ENCODE results near the gene CYFIP1.

CYFIP1 gene

GRCh38 chr15:22956257-22956977, 23.8 kb downstream of the CYFIP1 start:
- no peaks in the 10 kb centered on the region for H3K36me3 ChIP-seq (ENCODE audit: low read length)
- no peak overlapping the region for H3K4me2 ChIP-seq (ENCODE audit: low read depth, low read length, poor library complexity, severe bottlenecking)
- H3K27ac ChIP-seq (ENCODE audit: low read depth, low read length), result no peak overlapping the region
- no peaks in the 10 kb centered on the region for H4K20me1 ChIP-seq (ENCODE audit: low read depth, low read length)
- H3K4me3 ChIP-seq (ENCODE audit: insufficient read depth, low read length, poor library complexity, severe bottlenecking), result no peak overlapping the region
- H3K27me3 ChIP-seq (ENCODE audit: low read length), result no peaks in the 10 kb centered on the region
- TF ChIP-seq EZH2phosphoT487 (conservative IDR thresholded peaks at IDR 0.05; ENCODE audit: low read length), result no peak
- no peak for TF ChIP-seq CTCF (IDR thresholded peaks at IDR 0.05; ENCODE audit: insufficient read depth, low read length, poor library complexity, severe bottlenecking)
- no peak overlapping the region for H2AFZ ChIP-seq (ENCODE audit: low read depth, low read length, severe bottlenecking)
- H3K79me2 ChIP-seq (ENCODE audit: insufficient read depth, low read length), result no peaks in the 10 kb centered on the region
- H3K9me2 ChIP-seq (replicated peaks; ENCODE audit: insufficient read depth, low read length), result no peaks in the 10 kb centered on the region
- H3K9ac ChIP-seq (ENCODE audit: low read length), result no peak overlapping the region
- no peaks in the 10 kb centered on the region for H3F3A ChIP-seq (ENCODE audit: insufficient read depth)
- no peaks in the 10 kb centered on the region for H3K9me3 ChIP-seq (ENCODE audit: insufficient read depth, low read length)

- H3K27ac ChIP-seq (ENCODE audit: low read depth, low read length), result no peak overlapping the region
- H3K9me3 ChIP-seq (ENCODE audit: insufficient read depth, low read length), result no peaks in the 10 kb centered on the region
- no peaks in the 10 kb centered on the region for H3K79me2 ChIP-seq (ENCODE audit: insufficient read depth, low read length)
- H4K20me1 ChIP-seq (ENCODE audit: low read depth, low read length), result no peaks in the 10 kb centered on the region
- H3K4me3 ChIP-seq (ENCODE audit: insufficient read depth, low read length, poor library complexity, severe bottlenecking), result no peak overlapping the region
- H2AFZ ChIP-seq (ENCODE audit: low read depth, low read length, severe bottlenecking), result no peak overlapping the region
- no peaks in the 10 kb centered on the region for H3K36me3 ChIP-seq (ENCODE audit: low read length)
- no peaks in the 10 kb centered on the region for H3F3A ChIP-seq (ENCODE audit: insufficient read depth)
- no peak overlapping the region for H3K4me2 ChIP-seq (ENCODE audit: low read depth, low read length, poor library complexity, severe bottlenecking)
- TF ChIP-seq EZH2phosphoT487 (conservative IDR thresholded peaks at IDR 0.05; ENCODE audit: low read length), result no peak
- H3K9ac ChIP-seq (ENCODE audit: low read length), result no peak overlapping the region
- H3K27me3 ChIP-seq (ENCODE audit: low read length), result no peaks in the 10 kb centered on the region
- no peaks in the 10 kb centered on the region for H3K9me2 ChIP-seq (replicated peaks; ENCODE audit: insufficient read depth, low read length)
Observed at GRCh38 chr15:22955544-22956119, 24.5 kb downstream of the CYFIP1 start.

GRCh38 chr15:22954798-22955543, 25.2 kb downstream of the CYFIP1 start:
- TF ChIP-seq CTCF (IDR thresholded peaks at IDR 0.05; ENCODE audit: insufficient read depth, low read length, poor library complexity, severe bottlenecking) (no peak), EZH2phosphoT487 (conservative IDR thresholded peaks at IDR 0.05; ENCODE audit: low read length) (no peak)
- Histone ChIP-seq H3F3A (ENCODE audit: insufficient read depth) (no peaks in the 10 kb centered on the region), H4K20me1 (ENCODE audit: low read depth, low read length) (no peaks in the 10 kb centered on the region), H2AFZ (ENCODE audit: low read depth, low read length, severe bottlenecking) (no peak overlapping the region), H3K27ac (ENCODE audit: low read depth, low read length) (no peak overlapping the region), H3K4me3 (ENCODE audit: insufficient read depth, low read length, poor library complexity, severe bottlenecking) (no peak overlapping the region), H3K9ac (ENCODE audit: low read length) (no peak overlapping the region), H3K4me2 (ENCODE audit: low read depth, low read length, poor library complexity, severe bottlenecking) (no peak overlapping the region), H3K9me3 (ENCODE audit: insufficient read depth, low read length) (no peaks in the 10 kb centered on the region), H3K79me2 (ENCODE audit: insufficient read depth, low read length) (no peaks in the 10 kb centered on the region), H3K36me3 (ENCODE audit: low read length) (no peaks in the 10 kb centered on the region), H3K27me3 (ENCODE audit: low read length) (no peaks in the 10 kb centered on the region), H3K9me2 (replicated peaks; ENCODE audit: insufficient read depth, low read length) (no peaks in the 10 kb centered on the region)

Data from SU-DHL-6 (cell line).